WTC11 (cell line): ENCODE measurements around the gene ERICH6B. TPM values are rescaled to one million over a fixed set of nuclear protein-coding genes. Genes with fewer than 3 reads are reported as not detected.

Source experiments
- ATAC-seq: fragments of 200-7000 bp; cut with Tn5 transposase; 2 replicates; pipeline ENCODE4 v1.10.0; 2021; ENCODE audit warnings: mild to moderate bottlenecking, moderate library complexity
- CTCF ChIA-PET: fragments of 300-600 bp; sonication (Branson Sonifier 250); formaldehyde crosslinking; loops from one replicate; lab custom pipeline; 2021; ENCODE audit warnings: antibody characterized with exemption; lab: Charles Lee
- POLR2A ChIA-PET: fragments of 350-600 bp; sonication (Branson Sonifier 250); formaldehyde crosslinking; loops from one replicate; lab custom pipeline; 2021; ENCODE audit warnings: antibody characterized with exemption; lab: Charles Lee
- DNase-seq: peaks from one replicate; pipeline ENCODE4 v3.0.0; 2021; ENCODE audit warnings: low spot score
- H3K27ac Mint-ChIP-seq: 2 replicates; pipeline ENCODE4 v1.8.0; 2021; ENCODE audit warnings: mixed read lengths
- H3K27me3 Mint-ChIP-seq: 2 replicates; pipeline ENCODE4 v1.8.0; 2021; ENCODE audit warnings: low read depth, mild to moderate bottlenecking, moderate library complexity, mixed read lengths
- H3K36me3 Mint-ChIP-seq: 2 replicates; pipeline ENCODE4 v1.8.0; 2021; ENCODE audit warnings: mixed read lengths
- H3K4me1 Mint-ChIP-seq: 2 replicates; pipeline ENCODE4 v1.8.0; 2022; ENCODE audit warnings: mixed read lengths
- H3K4me3 Mint-ChIP-seq: 2 replicates; pipeline ENCODE4 v1.8.0; 2021; ENCODE audit warnings: mild to moderate bottlenecking, moderate library complexity, mixed read lengths
- H3K9me3 Mint-ChIP-seq: 2 replicates; pipeline ENCODE4 v1.8.0; 2021; ENCODE audit warnings: mixed read lengths
- AFF4 ChIP-seq: sonication (generic); formaldehyde crosslinking; IDR thresholded peaks from 2 replicates; pipeline ENCODE4 v1.8.1; 2023; ENCODE audit warnings: mild to moderate bottlenecking, missing genetic modification reagents, borderline replicate concordance
- ETV6 ChIP-seq: sonication (generic); formaldehyde crosslinking; IDR thresholded peaks from 2 replicates; pipeline ENCODE4 v1.8.1; 2022; ENCODE audit warnings: mild to moderate bottlenecking, missing genetic modification reagents
- GRHL2 ChIP-seq: fragments of 250-450 bp; sonication (Bioruptor Pico); IDR thresholded peaks from 2 replicates; pipeline ENCODE4 v1.8.0; 2022; ENCODE audit warnings: mild to moderate bottlenecking, moderate library complexity; ENCODE audit not compliant: insufficient replicate concordance, severe bottlenecking
- JUN ChIP-seq: sonication (generic); formaldehyde crosslinking; IDR thresholded peaks from 2 replicates; pipeline ENCODE4 v1.8.0; 2023; ENCODE audit warnings: mild to moderate bottlenecking, missing genetic modification reagents
- MLX ChIP-seq: sonication (generic); formaldehyde crosslinking; IDR thresholded peaks from 2 replicates; pipeline ENCODE4 v1.8.1; 2023; ENCODE audit warnings: mild to moderate bottlenecking, missing genetic modification reagents, moderate library complexity
- MXD4 ChIP-seq: fragments of 250-450 bp; sonication (Bioruptor Pico); IDR thresholded peaks from 2 replicates; pipeline ENCODE4 v1.8.0; 2021; ENCODE audit warnings: mild to moderate bottlenecking, moderate library complexity, borderline replicate concordance
- RELA ChIP-seq: sonication (generic); formaldehyde crosslinking; IDR thresholded peaks from 2 replicates; pipeline ENCODE4 v1.8.1; 2022; ENCODE audit warnings: missing genetic modification reagents, mild to moderate bottlenecking, borderline replicate concordance
- RORB ChIP-seq: fragments of 250-450 bp; sonication (Bioruptor Pico); IDR thresholded peaks from 2 replicates; pipeline ENCODE4 v1.9.0; 2021; ENCODE audit warnings: mild to moderate bottlenecking
- SP1 ChIP-seq: sonication (generic); formaldehyde crosslinking; conservative IDR thresholded peaks from 2 replicates; pipeline ENCODE4 v1.8.1; 2022; ENCODE audit warnings: missing genetic modification reagents
- ZNF138 ChIP-seq: sonication (generic); formaldehyde crosslinking; conservative IDR thresholded peaks from 2 replicates; pipeline ENCODE4 v1.8.1; 2022; ENCODE audit warnings: mild to moderate bottlenecking, moderate library complexity, missing genetic modification reagents
- ZNF396 ChIP-seq: fragments of 250-450 bp; sonication (Bioruptor Pico); IDR thresholded peaks from 2 replicates; pipeline ENCODE4 v1.8.0; 2021; ENCODE audit warnings: mild to moderate bottlenecking, moderate library complexity, borderline replicate concordance
- total RNA-seq: library from RNA; stranded (reverse); gene quantifications from 3 replicates; pipeline ENCODE4 v1.2.3, GENCODE V29; 2021
- TF ChIP-seq, protein P1 (sequence below): sonication (generic); formaldehyde crosslinking; conservative IDR thresholded peaks from 2 replicates; pipeline ENCODE4 v1.8.1; 2022; ENCODE audit warnings: mild to moderate bottlenecking, missing genetic modification reagents
- TF ChIP-seq, protein P2 (sequence below): sonication (generic); formaldehyde crosslinking; IDR thresholded peaks from 2 replicates; pipeline ENCODE4 v1.8.0; 2022; ENCODE audit warnings: mild to moderate bottlenecking, missing genetic modification reagents
- TF ChIP-seq, protein P3 (sequence below): sonication (generic); formaldehyde crosslinking; IDR thresholded peaks from 2 replicates; pipeline ENCODE4 v1.8.0; 2022; ENCODE audit warnings: missing genetic modification reagents

ERICH6B gene
- total RNA-seq, 1 experiment from 2014 or later = not detected

- no peak for TF ChIP-seq MXD4 (CRISPR knock-in tag)
- TF ChIP-seq ZNF396 (CRISPR knock-in tag) = no peak
- no peak for TF ChIP-seq GRHL2 (CRISPR knock-in tag)
Observed at GRCh38 chr13:45519493-45519892, 96.0 kb downstream of the ERICH6B start (continued).

DNA sequence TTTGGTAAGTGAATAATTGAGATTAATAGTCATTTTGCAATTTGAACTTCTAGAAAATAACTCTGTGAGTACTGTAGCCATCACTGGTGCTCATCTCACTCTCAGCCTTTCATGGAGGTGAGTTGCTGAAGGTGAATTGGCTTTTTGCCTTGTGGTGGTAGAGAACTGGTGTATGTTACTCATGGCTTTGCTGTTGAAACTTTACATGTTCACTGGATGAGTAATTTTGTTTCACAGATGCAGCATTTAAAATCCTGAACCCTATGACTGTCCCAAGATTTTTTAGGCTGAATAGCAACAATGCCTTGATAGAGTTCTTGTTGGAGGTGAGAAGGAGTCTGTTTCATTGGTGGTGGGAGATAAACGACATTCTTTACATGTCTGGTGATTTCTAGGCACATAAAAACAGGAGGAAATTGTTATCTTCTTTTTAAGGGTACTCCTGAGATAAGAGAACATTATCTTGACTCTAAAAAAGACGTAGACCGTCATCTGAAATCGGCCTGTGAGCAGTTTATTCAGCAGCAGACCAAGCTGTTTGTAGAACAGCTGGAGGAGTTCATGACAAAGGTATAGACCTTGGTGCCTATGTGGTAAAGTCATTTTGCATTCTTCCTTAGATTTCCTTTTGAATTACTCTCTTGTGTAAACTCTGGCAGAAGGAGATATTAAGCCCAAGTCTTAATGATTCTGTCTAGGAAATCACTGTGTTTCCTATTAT is 96.9 kb downstream of the ERICH6B start:
- H3K9me3 Mint-ChIP-seq = no peaks in the 10 kb centered on the region
- TF ChIP-seq MXD4 (CRISPR knock-in tag) (no peak), JUN (CRISPR knock-in tag) (no peak), ETV6 (CRISPR knock-in tag) (no peak), ZNF138 (CRISPR knock-in tag) (no peak), AFF4 (CRISPR knock-in tag) (no peak), RELA (CRISPR knock-in tag) (no peak), MLX (CRISPR knock-in tag) (no peak), RORB (no peak), SP1 (CRISPR knock-in tag) (no peak)
- TF ChIP-seq, protein P1, sequence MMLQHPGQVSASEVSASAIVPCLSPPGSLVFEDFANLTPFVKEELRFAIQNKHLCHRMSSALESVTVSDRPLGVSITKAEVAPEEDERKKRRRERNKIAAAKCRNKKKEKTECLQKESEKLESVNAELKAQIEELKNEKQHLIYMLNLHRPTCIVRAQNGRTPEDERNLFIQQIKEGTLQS = no peak
- TF ChIP-seq, protein P2, sequence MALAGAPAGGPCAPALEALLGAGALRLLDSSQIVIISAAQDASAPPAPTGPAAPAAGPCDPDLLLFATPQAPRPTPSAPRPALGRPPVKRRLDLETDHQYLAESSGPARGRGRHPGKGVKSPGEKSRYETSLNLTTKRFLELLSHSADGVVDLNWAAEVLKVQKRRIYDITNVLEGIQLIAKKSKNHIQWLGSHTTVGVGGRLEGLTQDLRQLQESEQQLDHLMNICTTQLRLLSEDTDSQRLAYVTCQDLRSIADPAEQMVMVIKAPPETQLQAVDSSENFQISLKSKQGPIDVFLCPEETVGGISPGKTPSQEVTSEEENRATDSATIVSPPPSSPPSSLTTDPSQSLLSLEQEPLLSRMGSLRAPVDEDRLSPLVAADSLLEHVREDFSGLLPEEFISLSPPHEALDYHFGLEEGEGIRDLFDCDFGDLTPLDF (CRISPR knock-in tag) = no peak
- TF ChIP-seq, protein P3, sequence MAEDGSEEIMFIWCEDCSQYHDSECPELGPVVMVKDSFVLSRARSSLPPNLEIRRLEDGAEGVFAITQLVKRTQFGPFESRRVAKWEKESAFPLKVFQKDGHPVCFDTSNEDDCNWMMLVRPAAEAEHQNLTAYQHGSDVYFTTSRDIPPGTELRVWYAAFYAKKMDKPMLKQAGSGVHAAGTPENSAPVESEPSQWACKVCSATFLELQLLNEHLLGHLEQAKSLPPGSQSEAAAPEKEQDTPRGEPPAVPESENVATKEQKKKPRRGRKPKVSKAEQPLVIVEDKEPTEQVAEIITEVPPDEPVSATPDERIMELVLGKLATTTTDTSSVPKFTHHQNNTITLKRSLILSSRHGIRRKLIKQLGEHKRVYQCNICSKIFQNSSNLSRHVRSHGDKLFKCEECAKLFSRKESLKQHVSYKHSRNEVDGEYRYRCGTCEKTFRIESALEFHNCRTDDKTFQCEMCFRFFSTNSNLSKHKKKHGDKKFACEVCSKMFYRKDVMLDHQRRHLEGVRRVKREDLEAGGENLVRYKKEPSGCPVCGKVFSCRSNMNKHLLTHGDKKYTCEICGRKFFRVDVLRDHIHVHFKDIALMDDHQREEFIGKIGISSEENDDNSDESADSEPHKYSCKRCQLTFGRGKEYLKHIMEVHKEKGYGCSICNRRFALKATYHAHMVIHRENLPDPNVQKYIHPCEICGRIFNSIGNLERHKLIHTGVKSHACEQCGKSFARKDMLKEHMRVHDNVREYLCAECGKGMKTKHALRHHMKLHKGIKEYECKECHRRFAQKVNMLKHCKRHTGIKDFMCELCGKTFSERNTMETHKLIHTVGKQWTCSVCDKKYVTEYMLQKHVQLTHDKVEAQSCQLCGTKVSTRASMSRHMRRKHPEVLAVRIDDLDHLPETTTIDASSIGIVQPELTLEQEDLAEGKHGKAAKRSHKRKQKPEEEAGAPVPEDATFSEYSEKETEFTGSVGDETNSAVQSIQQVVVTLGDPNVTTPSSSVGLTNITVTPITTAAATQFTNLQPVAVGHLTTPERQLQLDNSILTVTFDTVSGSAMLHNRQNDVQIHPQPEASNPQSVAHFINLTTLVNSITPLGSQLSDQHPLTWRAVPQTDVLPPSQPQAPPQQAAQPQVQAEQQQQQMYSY = no peak
- POLR2A ChIA-PET = no interaction called here
- DNase-seq = no peak
- no peak for ATAC-seq
- no peaks in the 10 kb centered on the region for H3K27me3 Mint-ChIP-seq
- H3K4me1 Mint-ChIP-seq = no peaks in the 10 kb centered on the region
- H3K4me3 Mint-ChIP-seq = no peak overlapping the region
- H3K36me3 Mint-ChIP-seq = peaks cover 33% of the 10 kb centered on the region
- CTCF ChIA-PET = no interaction called here
- H3K27ac Mint-ChIP-seq = no peak overlapping the region
